ENCODE data around the gene ATR. TPM values are rescaled to one million over a fixed set of nuclear protein-coding genes. Genes with fewer than 3 reads are reported as not detected.

Gene ATR
- total and polyA plus RNA-seq, 9 of the 15 experiments (the other 6 are each of a cell fraction or from before 2014, with no cell fraction given) = 18.0 to 37.8 (median 23.2) TPM

GRCh38 chr3:142622405-142622804, 43.9 kb upstream of the ATR start:
- Histone ChIP-seq H3K9ac (ENCODE audit: insufficient read depth in 1 of 2, low read depth in 2 of 2, low read length in 2 of 2) (no peak overlapping the region), H3K9me3 (replicated peaks; ENCODE audit: control insufficient read depth, insufficient read depth, low read depth, low read length) (no peaks in the 10 kb centered on the region), H3K4me1 (replicated peaks in 1 of 2; ENCODE audit: control insufficient read depth in 2 of 2, insufficient read depth in 2 of 2, low read length in 2 of 2) (peaks cover under 1 to 28% of the 10 kb centered on the region in 2 experiments; a peak in 3 of 5 replicates), H3K79me2 (ENCODE audit: control insufficient read depth, insufficient read depth, low read length) (no peaks in the 10 kb centered on the region), H2AFZ (ENCODE audit: low read depth, low read length) (no peak overlapping the region), H3K4me3 (no peak overlapping the region), H3K4me2 (ENCODE audit: insufficient read depth, low read length) (no peak overlapping the region), H3K36me3 (ENCODE audit: control insufficient read depth, insufficient read depth, low read length) (no peaks in the 10 kb centered on the region), H4K20me1 (replicated peaks; ENCODE audit: control insufficient read depth, insufficient read depth, low read length) (peaks cover 5% of the 10 kb centered on the region; the same call in 1 of the 2 replicates), H3K27ac (ENCODE audit: extremely low read depth, low read depth, low read length) (no peak overlapping the region), H3K27me3 (ENCODE audit: control insufficient read depth in 2 of 2, insufficient read depth in 2 of 2, low read length in 2 of 2) (no peaks in the 10 kb centered on the region), H3K9me1 (ENCODE audit: control insufficient read depth, insufficient read depth, low read length) (no peaks in the 10 kb centered on the region)
- CTCF ChIA-PET (ENCODE audit: low intra/inter-chr PET ratio) = no interaction called here
- BruUV-seq (replicated peaks) = no TSS peak
- POLR2A ChIA-PET = interaction anchor here (2.5 kb wide), 1 partner anchor 13 kb away, joined by 9 read pairs; no protein-coding TSS in a partner anchor
- in situ Hi-C loops (cut with MboI) = no loop called here
- ATAC-seq = no peak
- intact Hi-C loops (cut with micrococcal nuclease) = no loop called here
- WGBS (ENCODE audit: insufficient coverage, low coverage, missing lambda C conversion rate) = 46% methylated on average over 2 of the region's 2 CpGs
- FAIRE-seq = no peak
- DNase-seq (ENCODE audit: extremely low read depth in 1 of 4, low spot score in 3 of 4) = no peak
- TF ChIP-seq ZNF274 (IDR thresholded peaks at IDR 0.05; ENCODE audit: borderline replicate concordance, low read depth, low read length) (no peak), IRF1 (CRISPR knock-in tag; IDR thresholded peaks at IDR 0.05; ENCODE audit: borderline replicate concordance) (no peak), DMBX1 (CRISPR knock-in tag; IDR thresholded peaks at IDR 0.05; ENCODE audit: borderline replicate concordance) (no peak), ZNF583 (CRISPR knock-in tag; IDR thresholded peaks at IDR 0.05) (no peak), FOXJ3 (CRISPR knock-in tag; IDR thresholded peaks at IDR 0.05) (no peak), POLR3A (IDR thresholded peaks at IDR 0.05; ENCODE audit: borderline replicate concordance, extremely low read depth, insufficient read depth, insufficient read length) (no peak), SMARCA5 (IDR thresholded peaks at IDR 0.05) (no peak), NUFIP1 (IDR thresholded peaks at IDR 0.05; ENCODE audit: partially characterized antibody) (no peak), ZNF639 (CRISPR knock-in tag; conservative IDR thresholded peaks at IDR 0.05 in 1 of 2, IDR thresholded peaks at IDR 0.05 in 1 of 2) (no peak), FOS (IDR thresholded peaks at IDR 0.05; ENCODE audit: extremely low read depth, insufficient read length) (no peak), POLR3G (IDR thresholded peaks at IDR 0.05; ENCODE audit: extremely low read depth, insufficient read length, insufficient replicate concordance) (no peak), ZNF592 (IDR thresholded peaks at IDR 0.05) (no peak), ZNF449 (CRISPR knock-in tag; IDR thresholded peaks at IDR 0.05) (no peak), CBX1 (IDR thresholded peaks at IDR 0.05; ENCODE audit: low read depth) (no peak), ZNF347 (CRISPR knock-in tag; IDR thresholded peaks at IDR 0.05; ENCODE audit: low read depth) (no peak)
